Activated T-cell treated with anti-CD3 and anti-CD28 coated beads, Interleukin-2, amount 50 U/mL, for 48 hours (primary cell): ENCODE data around the gene GALNT9.

Experiments
- DNase-seq, 2 experiments: peaks; one replicate each; pipeline ENCODE4 v3.0.0-alpha.2; 2020

The GALNT9 gene

DNA sequence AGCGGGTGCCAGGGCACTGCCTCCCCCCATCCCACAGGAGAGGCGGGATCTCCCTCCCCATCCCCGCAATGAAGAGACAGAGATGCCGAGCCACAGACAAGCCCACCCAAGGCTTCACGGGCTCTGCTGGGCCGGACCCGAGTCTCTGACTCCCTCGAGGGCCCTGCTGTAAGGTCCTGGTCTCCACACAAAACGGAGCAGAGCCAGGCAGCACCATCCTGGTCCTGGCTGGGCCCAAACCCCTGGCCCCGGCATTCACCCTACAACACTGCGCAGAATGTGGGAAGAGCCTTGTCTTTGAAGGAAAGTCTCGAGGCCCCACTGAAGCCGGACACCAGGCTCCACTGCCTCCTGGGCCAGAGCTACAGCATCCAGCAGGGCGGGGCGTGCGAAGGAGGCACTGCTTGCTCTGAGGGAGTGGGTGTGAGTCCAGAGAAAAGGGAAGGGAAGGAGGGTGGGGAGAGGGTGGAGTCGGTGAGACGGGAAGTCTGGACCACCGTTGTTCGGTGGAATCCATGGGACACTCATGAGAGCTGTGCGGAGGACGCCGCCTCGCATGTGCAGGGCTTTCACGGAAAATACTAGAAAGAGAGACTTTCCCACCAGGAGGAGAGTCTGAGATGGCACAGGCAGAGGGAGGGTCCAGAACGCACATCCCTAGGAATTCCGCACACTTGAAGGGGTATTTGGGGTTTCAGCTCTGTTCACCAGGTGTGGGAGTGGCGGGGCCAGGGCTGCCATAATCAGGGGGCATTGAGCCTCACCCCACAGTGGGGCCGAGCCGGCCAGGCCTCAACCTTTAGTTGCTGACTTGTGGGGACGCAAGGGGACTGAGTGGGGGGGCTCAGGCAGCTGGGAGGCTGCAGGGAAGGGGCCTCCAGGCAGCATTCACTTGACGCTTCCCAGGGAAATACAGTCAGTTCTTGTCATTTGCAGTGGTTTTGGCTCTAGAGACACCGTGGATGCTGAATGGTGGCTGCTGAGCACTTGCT lies 36.8 kb downstream of the GALNT9 start:
- no peak for DNase-seq

DNA sequence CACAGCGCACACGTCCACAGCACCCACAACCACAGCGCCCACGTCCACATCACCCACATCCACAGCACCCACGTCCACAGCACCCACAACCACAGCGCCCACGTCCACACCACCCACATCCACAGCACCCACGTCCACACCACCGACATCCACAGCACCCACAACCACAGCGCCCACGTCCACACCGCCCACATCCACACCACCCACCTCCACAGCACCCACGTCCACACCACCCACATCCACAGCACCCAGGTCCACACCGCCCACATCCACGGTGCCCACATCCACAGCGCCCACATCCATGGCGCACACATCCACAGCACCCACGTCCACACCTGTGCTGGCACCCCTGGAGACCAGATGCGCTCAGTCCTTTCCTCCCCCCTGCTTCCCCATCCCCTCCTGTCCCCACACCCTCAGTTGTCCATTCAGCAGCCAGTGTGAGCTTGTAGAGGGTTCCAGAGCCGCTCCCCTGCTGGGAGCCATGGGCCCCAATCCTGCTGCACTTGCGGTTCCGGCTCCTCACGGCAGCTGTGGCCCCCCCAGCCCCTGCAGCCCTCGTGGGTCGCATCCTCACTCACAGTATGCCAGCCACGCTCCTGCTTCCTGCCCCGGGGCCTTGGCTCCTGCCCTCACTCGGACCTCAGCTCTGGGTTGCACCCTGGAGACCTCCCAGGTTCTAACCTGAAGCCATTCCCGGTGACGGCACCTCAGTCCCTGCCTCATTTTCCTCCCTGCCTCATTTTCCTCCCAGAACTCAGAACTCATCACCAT lies 37.8 kb downstream of the GALNT9 start:
- DNase-seq, result no peak

DNA sequence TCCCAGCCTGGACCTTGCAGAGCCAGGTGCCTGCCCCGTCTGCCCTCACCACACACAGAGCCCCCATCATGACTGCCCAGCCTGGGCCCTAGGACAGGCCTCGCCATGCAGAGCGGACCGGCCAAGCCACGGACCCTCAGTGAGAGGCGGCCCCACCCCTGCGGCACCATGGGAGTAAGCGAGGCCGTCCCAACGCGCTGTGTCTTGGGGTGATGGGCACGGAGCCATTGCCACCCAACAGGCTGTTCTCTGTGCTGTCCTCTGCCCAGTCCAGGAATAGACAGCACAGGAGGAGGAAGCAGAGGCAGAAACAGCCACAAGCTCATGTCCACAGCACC lies 39.2 kb downstream of the GALNT9 start:
- DNase-seq, result no peak

DNA sequence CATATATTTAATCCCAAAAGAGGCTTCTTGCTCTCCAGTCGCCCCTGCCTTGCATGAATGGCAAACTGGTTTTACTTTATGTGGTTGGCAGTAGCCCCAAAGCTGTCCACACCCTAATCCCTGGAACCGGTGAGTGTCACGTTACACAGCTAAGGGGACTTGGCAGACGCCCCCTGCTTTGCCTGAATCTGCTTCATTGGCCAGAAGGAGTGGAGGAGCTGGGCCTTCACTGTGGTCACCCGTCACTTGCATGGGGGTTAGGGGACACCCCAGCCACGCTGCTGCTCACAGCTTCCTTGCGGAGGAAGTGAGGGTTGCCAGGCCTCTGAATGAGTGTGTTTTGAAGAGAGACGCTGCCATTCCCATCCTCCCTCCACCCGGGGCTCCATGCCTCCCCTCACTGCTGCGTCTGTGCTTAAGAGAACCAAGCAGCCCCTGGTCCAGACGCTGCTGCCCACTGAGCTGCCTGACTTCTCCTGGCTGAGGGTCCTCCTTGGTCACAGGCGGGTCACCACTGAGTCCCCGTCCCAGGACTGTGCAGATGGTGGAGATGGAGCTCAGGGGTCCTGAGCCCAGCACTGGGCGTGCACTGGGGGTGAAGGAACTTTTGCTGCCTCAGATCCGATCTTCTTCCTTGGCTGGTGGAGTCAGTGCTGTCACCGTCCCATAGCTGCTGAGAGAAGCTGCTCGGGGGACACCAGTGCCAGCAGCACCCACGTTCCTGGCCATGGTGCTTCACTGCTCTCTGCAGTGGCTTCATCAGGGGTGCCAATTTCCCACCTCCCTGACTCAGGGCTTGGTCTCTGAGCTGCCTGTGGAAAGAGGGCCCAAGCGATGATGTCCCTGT lies 39.8 kb downstream of the GALNT9 start:
- DNase-seq, result no peak

DNA sequence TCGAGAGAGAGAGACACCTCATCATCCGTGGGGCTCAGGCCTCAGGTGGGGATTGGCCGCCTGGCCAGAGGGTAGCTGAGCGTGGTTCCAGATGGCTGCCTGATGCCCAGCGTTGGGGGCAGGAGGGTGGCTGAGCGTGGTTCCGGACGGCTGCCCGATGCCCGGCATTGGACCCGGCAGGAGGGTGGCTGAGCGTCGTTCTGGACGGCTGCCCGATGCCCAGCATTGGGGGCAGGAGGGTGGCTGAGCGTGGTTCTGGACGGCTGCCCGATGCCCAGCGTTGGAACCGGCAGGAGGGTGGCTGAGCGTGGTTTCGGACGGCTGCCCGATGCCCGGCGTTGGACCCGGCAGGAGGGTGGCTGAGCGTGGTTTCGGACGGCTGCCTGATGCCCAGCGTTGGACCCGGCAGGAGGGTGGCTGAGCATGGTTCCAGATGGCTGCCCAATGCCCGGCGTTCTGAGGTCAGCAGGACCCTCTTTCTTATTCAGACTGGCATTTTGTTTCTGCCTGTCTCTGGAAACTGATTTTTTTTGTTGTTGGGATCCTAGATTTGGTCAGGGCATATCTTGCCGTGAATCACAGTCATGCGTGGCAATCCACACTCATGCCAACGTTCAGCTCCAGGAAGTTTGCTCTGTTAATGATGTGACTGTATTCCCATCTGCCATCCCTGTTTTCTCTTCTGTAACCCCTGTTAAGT lies 40.7 kb downstream of the GALNT9 start:
- no peak for DNase-seq

DNA sequence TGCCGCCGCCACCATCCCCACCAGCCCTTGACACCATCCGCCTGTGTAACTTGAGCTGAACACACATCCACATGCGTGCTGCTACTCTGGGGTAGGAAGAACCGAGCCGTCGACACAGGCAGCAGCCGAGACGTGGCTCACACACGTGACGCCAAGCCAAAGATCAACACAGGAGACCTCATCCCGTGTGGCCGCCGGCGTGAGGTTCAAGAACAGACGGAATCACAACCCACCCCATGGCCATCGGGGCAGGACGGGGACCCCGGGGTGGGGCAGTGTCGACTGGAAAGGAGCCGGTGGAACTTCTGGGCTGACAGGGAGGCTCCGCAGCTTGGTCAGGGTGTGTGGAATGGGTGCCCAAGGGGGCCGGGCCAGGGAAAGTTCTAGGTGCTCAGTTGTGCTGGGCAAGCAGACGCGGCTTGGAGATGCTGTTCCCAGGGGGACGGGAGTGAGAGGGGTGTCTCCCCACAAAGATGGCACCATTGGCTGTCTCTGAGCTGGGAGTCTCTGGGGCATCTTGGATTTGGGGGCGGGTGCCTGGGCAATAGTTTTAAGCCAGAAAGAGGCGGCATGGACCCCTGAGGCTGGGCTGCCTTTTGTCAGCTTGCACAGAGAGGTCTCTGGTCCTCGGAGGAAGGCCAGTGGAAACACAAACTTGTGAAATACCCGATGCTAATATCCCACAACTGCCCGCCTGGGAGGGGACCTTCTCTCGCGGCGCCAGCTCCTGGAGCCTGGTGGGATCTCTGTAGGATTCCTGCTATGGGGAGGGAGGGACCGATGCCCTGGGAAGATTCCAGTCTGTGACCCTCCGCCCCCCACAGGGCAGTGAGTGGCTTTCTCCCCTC lies 41.8 kb downstream of the GALNT9 start:
- no peak for DNase-seq

DNA sequence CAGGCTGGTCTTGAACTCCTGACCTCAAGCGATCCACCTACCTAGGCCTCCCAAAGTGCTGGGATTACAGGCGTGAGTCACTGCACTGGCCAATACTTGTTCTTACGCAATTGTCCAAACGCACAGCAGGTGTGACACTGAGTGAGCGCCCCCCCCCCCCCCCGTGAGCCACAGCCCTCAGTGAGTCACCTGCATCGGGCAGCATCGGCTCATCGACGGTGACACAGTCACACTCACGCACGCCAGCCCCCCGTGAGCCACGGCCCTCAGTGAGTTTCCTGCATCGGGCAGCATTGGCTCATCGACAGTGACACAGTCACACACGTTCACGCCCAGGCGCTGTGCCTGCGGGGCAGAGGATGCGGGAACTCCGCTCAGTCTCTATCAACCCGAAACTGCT lies 42.5 kb downstream of the GALNT9 start:
- DNase-seq, result no peak

DNA sequence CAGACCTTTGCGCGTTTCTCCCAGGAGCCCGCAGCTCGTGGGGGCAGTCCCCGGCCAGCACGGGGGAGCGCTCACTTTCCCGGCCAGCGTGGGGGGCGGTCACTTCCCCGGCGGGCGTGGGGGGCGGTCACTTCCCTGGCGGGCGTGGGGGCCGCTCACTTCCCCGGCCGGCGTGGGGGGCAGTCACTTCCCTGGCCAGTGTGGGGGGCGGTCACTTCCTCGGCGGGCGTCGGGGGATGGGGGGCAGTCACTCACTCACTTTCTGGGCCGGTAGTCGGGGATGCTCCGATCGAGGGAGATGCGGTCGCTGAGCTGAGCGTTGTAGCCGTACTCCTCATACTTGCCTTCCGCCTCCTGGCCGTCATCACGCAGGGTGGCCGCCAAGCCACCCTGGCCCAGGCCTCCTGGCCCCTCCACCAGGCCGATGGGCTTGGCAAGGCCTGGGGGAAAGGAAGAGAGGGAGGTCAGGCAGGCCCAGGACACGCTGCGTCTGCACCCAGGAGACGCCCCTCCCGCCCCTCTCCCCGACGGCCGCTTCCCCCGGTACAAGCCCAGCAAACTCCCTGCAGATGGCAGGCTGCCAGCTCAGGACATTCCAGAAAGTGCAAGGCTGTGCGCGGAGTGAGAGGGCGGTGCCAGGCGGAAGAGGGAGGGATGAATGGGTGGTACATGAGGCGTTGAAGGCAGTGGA lies 43.3 kb downstream of the GALNT9 start:
- DNase-seq, result no peak

DNA sequence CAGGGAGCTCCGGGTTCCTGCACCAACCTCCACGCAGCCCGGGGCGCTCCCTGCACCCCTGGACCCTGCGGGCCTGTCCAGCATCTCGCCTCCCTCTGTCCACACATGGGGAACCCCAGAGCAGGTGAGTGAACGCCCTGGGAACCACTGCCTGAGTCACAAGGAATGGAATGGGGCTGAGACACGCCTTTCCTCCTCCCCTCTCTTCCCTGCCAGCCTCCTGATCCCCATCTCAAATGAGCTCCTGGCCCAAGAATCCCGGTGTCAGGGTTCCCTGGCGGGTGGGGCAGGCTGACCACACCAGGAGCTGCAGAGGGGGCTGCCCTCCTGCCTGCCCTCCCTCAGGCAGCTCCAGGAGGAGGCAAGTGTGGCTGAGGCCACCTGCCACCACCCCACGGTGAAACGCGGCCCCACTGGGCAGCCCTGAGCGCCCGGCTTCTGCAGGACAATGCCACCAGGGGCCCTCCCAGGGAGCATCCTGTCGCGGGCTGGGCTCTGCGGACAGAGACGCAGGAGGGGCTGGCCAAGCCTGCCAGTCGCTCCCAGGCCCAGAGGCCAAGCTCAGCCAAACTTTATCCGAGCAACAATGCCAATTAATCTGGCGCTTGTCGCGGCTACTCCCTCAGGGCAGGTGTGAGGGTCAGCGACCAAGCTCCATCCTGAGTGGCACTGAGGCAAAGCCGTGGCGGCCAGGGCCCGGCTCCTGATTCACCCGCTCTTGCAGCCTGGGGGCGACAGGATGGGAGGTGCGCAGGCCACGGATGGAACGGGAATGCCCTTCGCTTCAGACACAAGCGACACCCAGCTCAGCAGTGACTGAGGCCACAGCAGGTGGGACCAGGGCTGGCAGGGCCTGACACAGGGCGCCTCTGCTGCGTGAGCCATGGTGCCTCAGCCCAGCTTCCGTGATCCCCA lies 44.3 kb downstream of the GALNT9 start:
- DNase-seq, result no peak

DNA sequence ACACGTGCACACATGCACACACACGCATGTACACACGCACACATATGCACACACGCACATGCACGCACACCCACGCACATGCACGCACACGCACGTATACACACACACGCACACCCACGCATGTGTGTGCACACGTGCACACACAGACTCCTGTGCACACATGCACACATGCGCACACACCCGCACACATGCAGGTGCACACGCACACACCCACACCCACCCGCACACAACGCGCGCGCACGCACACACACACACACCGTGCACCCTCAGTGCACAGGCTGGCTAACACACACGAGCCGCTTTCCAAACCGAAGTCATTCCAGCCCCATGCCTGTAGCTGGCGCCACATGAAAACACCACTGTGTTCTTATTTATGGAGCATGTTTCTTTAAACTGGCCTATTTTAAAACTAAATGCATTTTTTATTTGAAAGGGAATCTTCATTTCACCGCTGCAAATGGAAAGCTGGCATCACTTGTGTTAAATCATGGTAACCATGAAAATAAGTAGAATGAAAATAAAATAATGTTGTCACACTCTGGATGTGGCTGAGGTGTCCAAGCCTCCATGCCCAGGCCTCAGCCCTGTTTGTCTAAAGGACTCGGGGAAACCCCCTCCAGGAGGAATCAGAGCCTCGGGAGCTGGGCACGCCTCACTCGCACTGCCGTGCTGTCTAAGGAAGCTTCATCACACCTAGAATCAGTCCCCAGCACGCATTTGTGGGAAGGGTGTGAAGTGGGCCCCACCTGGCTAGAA lies 45.1 kb downstream of the GALNT9 start:
- DNase-seq, result no peak

DNA sequence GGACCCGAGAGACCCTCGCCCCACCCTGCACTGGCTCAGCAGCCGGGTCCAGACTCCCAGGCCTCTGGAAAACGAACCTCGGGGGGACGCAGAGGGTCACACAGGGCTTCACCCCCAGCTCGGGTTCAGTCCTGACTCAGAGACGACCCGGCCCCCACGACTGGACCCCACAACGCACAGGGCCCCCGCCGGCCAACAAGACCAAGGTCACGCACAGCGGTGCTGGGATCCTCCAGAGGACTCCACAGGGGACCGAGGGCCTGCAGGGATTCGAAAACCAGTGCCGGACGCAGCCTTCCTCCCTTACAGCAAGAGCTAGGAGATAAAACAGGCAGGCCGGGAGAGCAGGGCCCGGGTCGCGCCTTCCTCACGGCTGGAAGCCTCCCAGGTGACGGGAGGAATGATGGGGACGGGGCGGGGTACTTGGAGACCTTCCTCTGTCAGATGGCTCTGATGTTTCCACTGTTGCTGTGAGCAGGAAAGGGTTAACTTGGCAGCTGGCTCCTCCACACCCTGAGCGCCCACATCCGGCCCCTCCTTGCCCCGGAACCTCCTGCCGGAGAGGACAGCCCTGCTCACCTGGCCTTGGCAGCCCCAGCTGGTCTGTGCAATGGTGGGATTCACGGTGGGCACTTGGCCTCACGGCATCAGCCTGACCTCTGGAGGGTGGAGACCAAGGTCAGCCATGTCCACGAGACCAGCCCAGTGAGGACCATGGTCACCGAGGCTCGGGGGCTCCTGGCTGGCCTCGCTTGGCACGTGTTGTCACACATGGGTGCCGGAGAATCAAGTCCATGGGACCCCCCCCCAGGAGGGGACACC lies 46.2 kb downstream of the GALNT9 start:
- peak; percentile 29 to 46 for DNase-seq

DNA sequence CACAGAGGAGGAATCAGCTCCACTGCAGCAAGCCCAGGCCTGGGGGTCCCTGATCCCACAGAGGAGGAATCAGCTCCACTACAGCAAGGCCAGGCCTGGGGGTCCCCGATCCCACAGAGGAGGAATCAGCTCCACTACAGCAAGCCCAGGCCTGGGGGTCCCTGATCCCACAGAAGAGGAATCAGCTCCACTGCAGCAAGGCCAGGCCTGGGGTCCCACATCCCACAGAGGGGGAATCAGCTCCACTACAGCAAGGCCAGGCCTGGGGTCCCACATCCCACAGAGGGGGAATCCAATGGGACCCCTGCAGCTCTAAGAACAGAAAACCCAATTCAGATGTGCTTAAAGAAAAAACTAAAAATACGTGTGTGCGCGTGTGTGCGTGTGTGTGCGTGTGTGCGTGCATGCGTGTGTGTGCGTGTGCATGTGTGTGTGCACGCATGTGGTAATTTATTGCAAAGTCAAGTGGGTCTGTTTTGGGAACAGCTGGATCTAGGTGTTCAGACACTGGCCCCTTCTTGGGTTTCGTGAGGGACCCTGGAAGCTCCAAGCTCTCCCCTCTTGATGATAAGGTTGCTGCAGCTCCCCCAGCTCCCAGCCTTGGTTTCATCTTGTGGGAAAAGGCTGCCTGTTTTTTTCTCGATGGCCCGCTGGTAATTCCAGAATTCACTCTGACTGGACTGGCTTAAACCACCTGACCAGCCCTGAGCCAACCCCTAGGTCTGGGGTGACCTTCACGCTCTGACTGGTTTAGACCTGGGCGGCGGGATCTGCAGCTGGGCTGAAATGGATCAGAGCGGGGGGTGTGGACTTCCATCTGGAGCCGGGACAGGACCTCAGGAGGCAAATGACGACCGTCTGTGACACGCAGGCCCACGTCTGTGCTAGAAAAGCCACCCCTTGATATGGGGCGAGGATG lies 47.1 kb downstream of the GALNT9 start:
- DNase-seq, result no peak

DNA sequence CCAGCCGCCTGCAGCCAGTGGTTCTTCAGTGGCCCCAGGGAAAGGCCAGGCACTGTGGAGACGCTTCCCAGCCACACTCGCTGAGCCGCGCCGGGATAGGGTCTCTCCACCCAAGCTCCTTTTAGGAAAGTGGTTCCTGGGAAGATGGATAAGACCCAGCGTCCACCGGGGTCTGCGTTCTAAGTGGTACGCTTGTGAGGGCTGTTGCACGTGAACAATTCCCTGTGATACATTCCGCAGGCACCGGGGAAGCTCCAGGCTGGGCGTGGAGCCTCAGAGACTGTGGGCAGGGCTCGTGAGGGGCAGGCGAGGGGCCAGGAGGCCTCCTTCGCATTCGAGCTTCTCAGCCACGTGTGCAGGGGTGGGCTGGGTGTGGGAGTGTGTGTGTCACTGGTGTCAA lies 48.4 kb downstream of the GALNT9 start:
- DNase-seq, result no peak

DNA sequence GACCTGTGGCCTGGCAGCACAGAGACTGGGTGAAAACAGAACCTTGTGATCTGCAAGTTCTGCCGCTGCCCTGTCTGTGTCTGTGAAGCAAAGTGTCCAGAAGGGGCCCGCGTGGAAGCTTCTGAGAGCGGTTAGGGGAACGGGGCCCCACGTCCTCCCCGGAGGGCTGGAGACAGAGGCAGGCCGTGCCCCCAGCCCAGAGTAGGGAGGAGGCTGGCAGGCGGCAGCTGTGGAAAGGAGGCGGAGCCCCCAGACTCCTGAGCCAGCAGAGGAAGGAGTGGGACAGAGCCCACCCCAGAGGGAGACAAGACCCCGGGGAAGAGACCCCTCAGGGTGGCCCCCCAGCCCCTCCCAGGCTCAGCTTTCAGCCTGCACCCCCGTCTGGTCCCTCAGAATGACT lies 49.0 kb downstream of the GALNT9 start:
- no peak for DNase-seq

DNA sequence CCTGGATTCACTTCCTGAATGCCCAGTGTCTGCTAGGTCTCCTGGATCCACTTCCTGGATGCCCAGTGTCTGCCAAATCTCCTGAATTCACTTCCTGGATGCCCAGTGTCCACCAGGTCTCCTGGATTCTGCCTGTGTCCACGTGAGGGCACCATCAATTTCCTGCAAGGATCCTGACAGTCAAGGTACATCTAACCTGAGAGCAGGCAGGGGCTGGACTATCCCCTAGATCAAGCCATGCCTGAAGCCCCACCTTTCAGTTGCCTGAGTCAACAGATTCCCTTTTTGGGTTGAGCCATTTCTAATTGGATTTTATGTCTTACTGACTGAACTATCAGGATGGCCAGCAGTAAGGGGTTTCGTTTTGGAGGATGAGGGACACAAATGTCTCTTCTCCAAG lies 49.5 kb downstream of the GALNT9 start:
- no peak for DNase-seq

DNA sequence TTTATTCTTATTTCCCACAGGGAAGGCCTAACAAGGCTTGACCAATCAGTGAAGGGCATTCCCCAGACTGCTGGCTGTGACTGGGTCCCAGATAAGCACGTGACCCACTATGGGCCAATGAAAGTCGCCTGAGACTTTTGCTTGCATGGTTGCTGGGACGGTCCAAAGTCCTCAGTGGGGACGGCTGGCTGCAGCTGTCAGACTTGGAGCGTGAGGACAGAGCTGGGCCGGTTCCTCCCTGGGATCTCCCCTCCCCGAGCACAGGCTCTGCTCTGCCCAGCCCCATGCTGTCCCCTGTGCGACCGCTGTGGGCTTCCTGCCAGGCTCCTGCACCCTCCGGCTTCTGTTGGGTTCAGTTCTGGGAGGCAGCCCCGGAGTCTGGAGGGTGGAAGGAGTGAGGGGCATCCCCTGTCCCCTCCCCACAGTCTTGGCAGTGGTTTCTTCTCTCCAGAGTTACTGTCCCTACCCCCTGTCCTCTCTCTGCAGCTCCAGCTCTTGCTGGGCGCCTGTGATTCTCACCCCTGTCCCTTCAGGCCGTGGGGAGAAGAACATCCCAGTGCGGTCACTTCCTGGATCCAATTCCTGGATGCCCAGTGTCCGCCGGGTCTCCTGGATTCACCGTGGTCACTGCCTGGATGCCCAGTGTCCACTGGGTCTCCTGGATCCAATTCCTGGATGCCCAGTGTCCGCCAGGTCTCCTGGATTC lies 50.1 kb downstream of the GALNT9 start:
- DNase-seq, result no peak
